HG03575 (cell line): ENCODE measurements around the gene PRAMEF26.
"Not testable (repeated sequence)": the region's sequence is repeated elsewhere in the genome, so short reads cannot be mapped to it uniquely, and the experiment has no call there.

Experiments used
- ATAC-seq: cut with Tn5 transposase; IDR thresholded peaks from one replicate; pipeline ENCODE4 v1.9.1; 2021; ENCODE audit not compliant: unreplicated experiment, insufficient number of reproducible peaks, low FRiP score; ENCODE audit errors: extremely low read depth

Gene PRAMEF26

DNA sequence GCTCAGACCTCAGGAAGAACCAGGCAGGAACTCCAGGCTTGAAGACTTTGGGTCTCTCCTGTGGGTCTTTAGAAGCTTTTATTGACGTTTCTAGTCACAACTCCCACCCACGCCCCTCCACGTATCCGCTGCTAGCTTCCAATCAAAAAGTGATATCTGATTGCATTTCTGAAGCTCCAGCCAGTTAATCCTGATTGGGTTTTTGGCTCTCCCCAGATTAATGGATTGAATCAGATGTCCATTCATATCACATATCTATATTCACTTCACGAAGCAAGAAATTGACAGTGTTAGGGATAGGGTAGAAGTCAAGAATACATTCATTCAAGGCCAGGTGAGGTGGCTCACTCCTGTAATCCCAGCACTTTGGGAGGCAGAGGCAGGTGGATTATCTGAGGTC, at the start of gene PRAMEF26:
Gene PRAMEF26, minus strand, starts transcription at position 101 of the 400 bp plus-strand sequence. CDS start 2,914 bp downstream, outside the sequence.
- not testable (repeated sequence) for ATAC-seq

DNA sequence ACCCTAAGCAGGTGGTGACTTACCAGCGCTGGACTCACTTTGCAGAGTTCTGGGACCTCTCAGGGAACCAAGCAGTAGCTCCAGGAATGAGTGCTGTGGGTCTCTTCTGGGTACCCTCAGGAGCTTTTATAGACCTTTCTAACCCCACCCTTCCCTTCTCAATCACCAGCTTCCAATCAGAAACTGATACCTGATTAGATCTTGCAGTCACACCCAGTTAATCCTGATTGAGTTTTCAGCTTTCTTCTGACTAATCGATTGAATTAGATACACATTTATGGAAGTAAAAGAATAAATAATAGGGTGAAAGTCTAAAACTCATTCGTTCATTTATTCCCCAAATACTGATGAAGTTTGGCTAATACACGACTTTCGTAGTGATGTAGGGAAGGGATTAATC, 45.5 kb upstream of the PRAMEF26 start, which contains the start of gene PRAMEF13:
Gene PRAMEF13, minus strand, starts transcription at position 101 of the 400 bp plus-strand sequence. CDS start 1,820 bp downstream, outside the sequence.
- not testable (repeated sequence) for ATAC-seq

DNA sequence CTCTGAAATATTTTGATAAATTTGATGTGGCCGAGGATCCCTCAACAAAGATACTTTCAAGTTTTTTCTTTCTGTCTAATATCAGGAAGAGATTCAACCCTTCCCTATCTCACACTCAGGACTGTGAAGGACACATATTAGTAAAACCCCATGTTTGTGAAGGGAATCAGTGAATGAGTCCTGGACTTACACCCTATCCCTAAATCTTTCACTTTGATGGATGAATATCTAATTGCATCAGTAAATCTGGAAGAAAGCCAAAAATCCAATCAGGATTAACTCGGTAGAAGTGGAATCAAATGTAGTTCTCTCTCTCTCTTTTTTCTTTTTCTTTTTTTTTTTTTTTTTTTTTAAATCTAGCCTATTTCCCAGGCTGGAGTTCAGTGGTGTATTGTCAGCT, 15.7 kb upstream of the PRAMEF26 start, which contains the start of gene PRAMEF9:
Gene PRAMEF9, plus strand, starts transcription at position 301 of the 400 bp plus-strand sequence. CDS start 3,433 bp downstream, outside the sequence.
- ATAC-seq: not testable (repeated sequence)

DNA sequence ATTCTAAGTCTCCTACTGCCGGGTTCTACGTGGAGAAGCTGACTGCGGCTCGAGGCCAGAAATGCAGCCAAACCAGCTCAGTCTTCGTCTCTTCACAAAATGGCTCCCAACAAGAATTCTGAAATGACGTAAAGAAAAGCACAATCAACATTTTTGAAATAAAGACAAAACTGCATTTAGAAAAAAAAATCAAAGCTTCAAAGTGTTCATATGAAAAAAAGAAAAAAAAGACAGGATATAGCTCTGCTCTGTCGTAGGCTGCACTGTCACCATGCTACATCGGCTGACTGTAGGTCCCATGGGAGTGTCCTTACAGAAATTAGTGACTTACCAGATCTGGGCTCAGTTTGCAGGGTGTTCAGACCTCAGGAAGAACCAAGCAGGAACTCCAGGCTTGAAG, 9.7 kb upstream of the PRAMEF26 start, which contains the start of gene HNRNPCL4:
Gene HNRNPCL4, minus strand, starts transcription at position 101 of the 400 bp plus-strand sequence. CDS start 164 bp downstream, outside the sequence.
- ATAC-seq: not testable (repeated sequence)

DNA sequence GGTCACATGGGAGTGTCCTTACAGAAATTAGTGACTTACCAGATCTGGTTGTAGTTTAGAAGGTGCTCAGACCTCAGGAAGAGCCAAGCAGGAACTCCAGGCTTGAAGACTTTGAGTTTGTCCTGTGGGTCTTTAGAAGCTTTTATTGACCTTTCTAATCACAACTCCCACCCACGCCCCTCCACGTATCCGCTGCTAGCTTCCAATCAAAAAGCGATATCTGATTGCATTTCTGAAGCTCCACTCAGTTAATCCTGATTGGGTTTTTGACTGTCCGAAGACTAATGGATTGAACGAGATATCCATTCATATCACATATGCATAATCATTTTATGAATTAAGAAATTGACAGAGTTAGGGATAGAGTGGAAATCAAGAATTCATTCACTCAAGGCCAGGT, 39.1 kb downstream of the PRAMEF26 start, which contains the start of gene HNRNPCL2:
Gene HNRNPCL2, minus strand, starts transcription at position 101 of the 400 bp plus-strand sequence. CDS start 454 bp downstream, outside the sequence.
- ATAC-seq: not testable (repeated sequence)
